GM12878 (cell line): ENCODE data around the gene LRRK1. TPM values are rescaled to one million over a fixed set of nuclear protein-coding genes. Genes with fewer than 3 reads are reported as not detected.

Experiments used
- ATAC-seq: fragments of 200-7000 bp; cut with Tn5 transposase; 3 replicates; pipeline ENCODE4 v1.9.1; 2020; ENCODE audit warnings: mild to moderate bottlenecking, moderate library complexity
- BruUV-seq: library from RNA; stranded (reverse); fragments of 400-500 nt; replicated peaks from 2 replicates; lab custom pipeline; 2021; lab: Mats Ljungman, UMichigan
- CTCF ChIA-PET: fragments of 300-600 bp; sonication (Branson Sonifier 250); formaldehyde crosslinking; extraction: SDS; loops from one replicate; lab custom pipeline; 2021; ENCODE audit warnings: inconsistent platforms; lab: Yijun Ruan, JAX
- POLR2A ChIA-PET: fragments of 350-600 bp; formaldehyde crosslinking; extraction: SDS; loops from one replicate; lab custom pipeline; 2021; ENCODE audit warnings: inconsistent platforms; lab: Charles Lee
- RAD21 ChIA-PET: fragments of 300-600 bp; sonication (Branson Sonifier 250); formaldehyde crosslinking; loops from one replicate; lab custom pipeline; 2023; ENCODE audit warnings: antibody characterized with exemption; ENCODE audit not compliant: unreplicated experiment; lab: Charles Lee
- SMC1A ChIA-PET: fragments of 300-600 bp; sonication (Branson Sonifier 250); formaldehyde crosslinking; loops from one replicate; lab custom pipeline; 2023; ENCODE audit not compliant: unreplicated experiment, uncharacterized antibody; lab: Charles Lee
- DNase-seq: peaks from one replicate; pipeline ENCODE4 v3.0.0-alpha.2; 2011; ENCODE audit warnings: low read depth, low spot score
- FAIRE-seq: peaks from 3 replicates; lab custom pipeline; 2011; peaks lifted over from hg19 to GRCh38; lab: Jason Lieb, UNC
- H2AFZ ChIP-seq: 2 replicates; pipeline ENCODE4 v1.6.0; 2011; ENCODE audit warnings: low read depth, low read length, control low read depth; ENCODE audit not compliant: control insufficient read depth
- H3K27ac ChIP-seq: 2 replicates; pipeline ENCODE4 v1.5.1; 2011; ENCODE audit warnings: control low read depth; ENCODE audit not compliant: control insufficient read depth, insufficient read depth
- H3K27me3 ChIP-seq, 2 experiments: replicated peaks in 1 of 2; 2 replicates each; pipeline versions ENCODE4 v1.6.0 to v1.6.1; 2011; ENCODE audit warnings: low read length in 1 of 2; ENCODE audit not compliant: control insufficient read depth in 2 of 2, insufficient read depth in 2 of 2
- H3K36me3 ChIP-seq, 2 experiments: 2 replicates each; pipeline ENCODE4 v1.5.1; 2011; ENCODE audit warnings: low read length in 1 of 2; ENCODE audit not compliant: control insufficient read depth in 2 of 2, insufficient read depth in 2 of 2
- H3K4me1 ChIP-seq: 2 replicates; pipeline ENCODE4 v1.6.1; 2011; ENCODE audit warnings: mild to moderate bottlenecking, low read length, moderate library complexity, mixed read lengths; ENCODE audit not compliant: control insufficient read depth, insufficient read depth
- H3K4me2 ChIP-seq: 2 replicates; pipeline ENCODE4 v1.6.0; 2011; ENCODE audit warnings: control low read depth; ENCODE audit not compliant: control insufficient read depth, insufficient read depth
- H3K4me3 ChIP-seq: fragments of 200-600 bp; sonication (generic); 2 replicates; pipeline ENCODE4 v1.5.1; 2016
- H3K79me2 ChIP-seq: 2 replicates; pipeline ENCODE4 v1.6.0; 2011; ENCODE audit warnings: low read length; ENCODE audit not compliant: control insufficient read depth, insufficient read depth
- H3K9ac ChIP-seq: 2 replicates; pipeline ENCODE4 v1.8.0; 2011; ENCODE audit warnings: low read length, control low read depth, mixed read lengths; ENCODE audit not compliant: control insufficient read depth, insufficient read depth
- H3K9me3 ChIP-seq: replicated peaks from 3 replicates; pipeline ENCODE4 v1.5.1; 2011; ENCODE audit warnings: mild to moderate bottlenecking, low read length; ENCODE audit not compliant: control insufficient read depth, insufficient read depth
- H4K20me1 ChIP-seq: 2 replicates; pipeline ENCODE4 v1.6.0; 2011; ENCODE audit not compliant: control insufficient read depth, insufficient read depth
- GABPA ChIP-seq: IDR thresholded peaks from 2 replicates; pipeline ENCODE4 v1.6.1; 2014; ENCODE audit warnings: antibody characterized with exemption, low read depth, mild to moderate bottlenecking, inconsistent platforms
- IRF5 ChIP-seq: fragments of 450-650 bp; IDR thresholded peaks from 2 replicates; pipeline ENCODE4 v1.6.1; 2017; ENCODE audit warnings: borderline replicate concordance
- JUNB ChIP-seq: IDR thresholded peaks from 2 replicates; pipeline ENCODE4 v1.6.1; 2016; ENCODE audit warnings: antibody characterized with exemption, mild to moderate bottlenecking
- MAX ChIP-seq: IDR thresholded peaks from 2 replicates; pipeline ENCODE4 v1.6.1; 2012; ENCODE audit warnings: low read depth, low read length, improper control_type of control experiment
- POU2F2 ChIP-seq: IDR thresholded peaks from 3 replicates; pipeline ENCODE4 v1.6.1; 2011; ENCODE audit warnings: low read depth, mild to moderate bottlenecking, low read length, borderline replicate concordance
- ZNF622 ChIP-seq: fragments of 450-650 bp; IDR thresholded peaks from 2 replicates; pipeline ENCODE4 v1.6.1; 2017; ENCODE audit warnings: mild to moderate bottlenecking, inconsistent platforms
- WGBS: methylation state at CpG from one replicate; pipeline ENCODE4 v1.1.6; 2016; ENCODE audit warnings: low lambda C conversion rate; ENCODE audit not compliant: insufficient replicate concordance, insufficient coverage; ENCODE audit errors: missing lambda C conversion rate; 5-methylcytosine and 5-hydroxymethylcytosine counted together
- in situ Hi-C: fragments of 300-500 bp; cut with MboI; formaldehyde crosslinking; loops from 9 replicates; pipeline ENCODE4 v1.14.3; 2018; ENCODE audit warnings: mixed read lengths
- intact Hi-C: fragments of 100-400 bp; cut with micrococcal nuclease; formaldehyde crosslinking; loops from one replicate; pipeline ENCODE4 v1.14.2; 2022; ENCODE audit not compliant: unreplicated experiment
- polyA plus RNA-seq, 11 experiments: library from polyadenylated mRNA; depleted of rRNA in 4 of 11; unstranded in 6 of 11; stranded (reverse) in 5 of 11; fragments of >200 nt; fragmentation: Nextera tagmentation in 4 of 11; fragmentation: Illumina TruSeq in 1 of 11; extraction: Ambion mirVana in 4 of 11; extraction: Trizol in 1 of 11; gene quantifications; 1 replicate in 1 of 11; 2 replicates in 10 of 11; pipeline versions ENCODE4 v1.2.1 to v1.2.3, GENCODE V29; 2011 to 2016; ENCODE audit warnings: inconsistent platforms in 2 of 11, missing spikeins in 2 of 11, low read depth in 1 of 11
- total RNA-seq, 4 experiments: library from RNA; depleted of rRNA in 3 of 4; stranded (reverse); fragments of >200 nt in 3 of 4; fragmentation: Illumina TruSeq in 1 of 4; extraction: Trizol in 1 of 4; gene quantifications; 2 replicates each; pipeline versions ENCODE4 v1.2.1 to v1.2.3, GENCODE V29; 2013 to 2021

LRRK1 gene
- total and polyA plus RNA-seq, 10 of the 15 experiments (the other 5 are each of a cell fraction or from before 2014, with no cell fraction given): 2.2 to 58.3 (median 17.9) TPM

GRCh38 chr15:101045236-101045646 is 126.1 kb downstream of the LRRK1 start (continued):
- no peak for TF ChIP-seq IRF5

GRCh38 chr15:101045835-101046691 is 126.9 kb downstream of the LRRK1 start:
- ChIA-PET POLR2A (no interaction called here), CTCF (no interaction called here), RAD21 (interaction anchor here (1.1 kb wide), 1 partner anchor 212 kb away, joined by 3 read pairs; no protein-coding TSS in a partner anchor), SMC1A (no interaction called here)
- Histone ChIP-seq H3K27ac (no peak overlapping the region), H3K36me3 (peaks cover 21 to 27% of the 10 kb centered on the region in 2 experiments), H3K9me3 (no peaks in the 10 kb centered on the region), H4K20me1 (0 out of 2 replicates have a peak, but pooled peaks cover 2% of the 10 kb centered on the region), H3K4me1 (no peaks in the 10 kb centered on the region), H3K9ac (no peak overlapping the region), H2AFZ (no peak overlapping the region), H3K4me3 (no peak overlapping the region), H3K4me2 (no peak overlapping the region), H3K27me3 (no peaks in the 10 kb centered on the region), H3K79me2 (no peaks in the 10 kb centered on the region)
- TF ChIP-seq POU2F2 (no peak), ZNF622 (no peak), JUNB (no peak), MAX (no peak), GABPA (no peak)
- 79% methylated on average over 19 of the region's 19 CpGs for WGBS
- no peak for ATAC-seq
- in situ Hi-C loops (no loop called here), intact Hi-C loops (no loop called here)
- no TSS peak for BruUV-seq
- no peak for FAIRE-seq
- no peak for DNase-seq
